Esophagus (tissue), 2 donors: ENCODE data around the gene UBA52. TPM values are rescaled to one million over a fixed set of nuclear protein-coding genes. Genes with fewer than 3 reads are reported as not detected.

Experiments
- H3K27ac ChIP-seq, 2 donors: one replicate each; pipeline ENCODE4 v1.5.1; 2013; ENCODE audit warnings: low read depth in 2 of 2, mild to moderate bottlenecking in 2 of 2, inconsistent platforms in 1 of 2, low read length in 1 of 2, moderate library complexity in 1 of 2
- H3K27me3 ChIP-seq, 2 donors: one replicate each; pipeline ENCODE4 v1.6.1; 2013; ENCODE audit warnings: low read length in 2 of 2, control low read depth in 1 of 2, mild to moderate bottlenecking in 1 of 2; ENCODE audit not compliant: insufficient read depth in 2 of 2, control insufficient read depth in 1 of 2
- H3K36me3 ChIP-seq, 2 donors: one replicate each; pipeline ENCODE4 v1.6.1; 2013; ENCODE audit warnings: low read length in 1 of 2; ENCODE audit not compliant: control insufficient read depth in 2 of 2, insufficient read depth in 2 of 2
- H3K4me1 ChIP-seq, 2 donors: one replicate each; pipeline ENCODE4 v1.6.1; 2013; ENCODE audit warnings: low read length in 1 of 2; ENCODE audit not compliant: control insufficient read depth in 2 of 2, insufficient read depth in 2 of 2
- H3K4me3 ChIP-seq, 2 donors: one replicate each; pipeline ENCODE4 v1.5.1; 2013; ENCODE audit warnings: low read length in 2 of 2, mild to moderate bottlenecking in 2 of 2, low read depth in 1 of 2, moderate library complexity in 1 of 2
- H3K9me3 ChIP-seq, 2 donors: one replicate each; pipeline ENCODE4 v1.6.1; 2013; ENCODE audit warnings: mild to moderate bottlenecking in 2 of 2, low read depth in 1 of 2, low read length in 1 of 2, moderate library complexity in 1 of 2; ENCODE audit not compliant: control insufficient read depth in 2 of 2, insufficient read depth in 1 of 2
- WGBS, 2 donors: extraction: QIAGEN DNeasy Blood & Tissue Kit; methylation state at CpG; one replicate each; pipeline ENCODE4 v1.1.7; 2013; 5-methylcytosine and 5-hydroxymethylcytosine counted together
- polyA plus RNA-seq, 2 donors: library from polyadenylated mRNA; stranded (reverse); fragments of 200-250 nt; gene quantifications; one replicate each; pipeline ENCODE4 v1.2.3, GENCODE V29; 2013
- donor health status: healthy with polysubstance abuse.
- donor health status: Bipolar disorder and iron deficiency.

UBA52 gene
- polyA plus RNA-seq, 2 donors: 709 to 1,325 TPM

DNA sequence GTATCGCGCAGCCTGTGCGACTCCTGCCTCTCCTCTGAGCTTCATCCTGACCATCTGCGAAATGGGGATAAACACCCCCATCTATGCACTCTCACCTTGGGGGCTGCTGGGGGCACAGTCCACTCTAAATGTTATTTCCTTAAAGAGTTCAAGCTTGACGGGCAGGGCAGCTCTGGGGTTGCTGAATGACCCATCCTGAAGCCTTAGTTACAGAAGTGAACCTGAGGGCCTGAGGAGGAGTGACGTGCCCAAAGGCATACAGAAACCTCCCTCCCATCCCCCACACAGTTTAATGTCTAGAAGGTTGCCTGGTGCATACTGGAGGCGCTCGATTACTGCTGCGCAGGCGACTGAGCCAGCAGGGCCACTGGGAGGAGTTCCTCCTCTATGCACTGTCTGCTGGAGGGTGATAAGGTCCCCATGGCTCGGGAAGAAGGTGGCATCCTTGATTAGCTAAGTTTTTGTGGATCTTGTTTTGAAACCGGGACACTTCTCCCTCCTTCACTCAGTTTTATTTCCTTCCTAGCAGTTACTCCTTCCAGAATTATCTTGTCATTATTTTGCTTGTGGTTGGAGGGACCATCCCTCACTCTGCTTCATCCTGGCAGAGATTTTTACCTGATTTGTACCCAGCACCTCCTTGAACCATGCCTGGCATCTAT, 27.7 kb upstream of the UBA52 start:
- Histone ChIP-seq H3K36me3 (peaks cover 0 to 18% of the 10 kb centered on the region in 2 donors), H3K27me3 (no peaks in the 10 kb centered on the region), H3K9me3 (no peaks in the 10 kb centered on the region), H3K4me1 (peaks cover 0 to 2% of the 10 kb centered on the region in 2 donors), H3K4me3 (peak overlapping the region; percentile 28 to 90), H3K27ac (peak overlapping the region; percentile 65 to 92)
- WGBS, 2 donors: 11 to 12% methylated on average over 12 of the region's 12 CpGs

DNA sequence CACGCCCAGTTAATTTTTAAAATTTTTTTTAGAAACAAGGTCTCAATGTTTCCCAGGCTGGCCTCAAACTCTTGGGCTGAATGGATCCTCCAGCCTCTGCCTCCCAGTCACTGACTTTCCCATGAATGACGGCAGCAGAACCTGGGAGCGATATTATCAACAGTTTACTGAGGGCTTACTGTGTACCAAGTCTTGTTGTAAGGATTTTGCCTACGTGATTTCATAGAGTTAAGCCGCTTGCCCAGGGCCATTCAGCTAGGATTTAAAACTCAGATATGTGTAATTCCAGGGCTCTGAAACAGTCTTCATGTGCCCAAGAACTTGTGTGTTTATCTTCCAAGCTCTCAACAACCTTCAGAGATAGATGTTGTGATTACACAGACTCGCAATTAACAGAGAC, 20.0 kb upstream of the UBA52 start:
- Histone ChIP-seq H3K4me3 (no peak overlapping the region), H3K36me3 (no peaks in the 10 kb centered on the region), H3K4me1 (no peaks in the 10 kb centered on the region), H3K27ac (no peak overlapping the region), H3K9me3 (no peaks in the 10 kb centered on the region), H3K27me3 (no peaks in the 10 kb centered on the region)
- 53 to 58% methylated on average over 6 of the region's 6 CpGs for WGBS, 2 donors

DNA sequence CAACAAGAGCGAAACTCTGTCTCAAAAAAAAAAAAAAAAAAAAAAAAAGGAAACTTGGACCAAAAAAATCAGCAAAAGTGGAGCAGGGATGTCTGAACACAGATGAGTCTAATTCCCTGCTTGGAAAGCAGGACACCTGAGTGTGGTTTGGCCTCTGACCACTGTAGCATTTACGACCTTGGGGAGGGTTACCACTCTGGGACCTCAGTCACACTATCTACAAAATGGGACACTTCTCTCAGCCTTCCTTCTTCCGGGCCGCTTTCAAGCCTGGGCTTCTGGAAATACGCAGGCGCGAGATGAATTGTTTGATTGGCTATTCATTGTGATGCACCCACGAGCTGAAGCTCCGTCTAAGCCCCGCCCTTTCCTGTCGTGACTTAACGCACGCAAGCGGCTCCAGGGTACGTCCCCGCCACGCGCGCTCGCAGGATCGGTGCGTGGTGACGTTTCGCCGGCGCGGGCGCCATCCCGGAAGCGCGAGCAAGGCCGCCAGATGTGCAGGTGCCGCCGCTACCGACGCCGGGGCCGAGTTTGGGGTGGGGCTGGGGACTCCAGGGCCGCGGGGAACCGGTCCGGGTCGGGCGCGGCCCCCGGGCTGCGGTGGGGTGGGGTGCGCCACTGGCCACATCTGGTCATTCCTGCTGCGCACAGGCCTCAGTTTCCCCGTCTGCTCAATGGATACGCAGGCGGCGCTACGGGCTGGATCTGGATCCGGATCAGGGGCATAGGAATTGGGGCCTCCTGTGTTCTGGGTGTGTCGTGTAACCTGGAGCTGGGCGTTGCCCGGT, 14.1 kb upstream of the UBA52 start, which contains the start of gene KXD1:
TSS of gene KXD1 (plus strand) at position 460 of the 791 bp plus-strand sequence. CDS start 4,187 bp downstream, outside the sequence.
- Histone ChIP-seq H3K27ac (peak within 1 kb of the TSS; percentile 89 to 99), H3K36me3 (peaks cover 0 to 3% of the 10 kb centered on the region in 2 donors), H3K4me1 (no peaks in the 10 kb centered on the region), H3K9me3 (no peaks in the 10 kb centered on the region), H3K4me3 (peak within 1 kb of the TSS; percentile 70 to 94), H3K27me3 (no peaks in the 10 kb centered on the region)
- WGBS, 2 donors: 1% methylated on average over 58 of the region's 58 CpGs

DNA sequence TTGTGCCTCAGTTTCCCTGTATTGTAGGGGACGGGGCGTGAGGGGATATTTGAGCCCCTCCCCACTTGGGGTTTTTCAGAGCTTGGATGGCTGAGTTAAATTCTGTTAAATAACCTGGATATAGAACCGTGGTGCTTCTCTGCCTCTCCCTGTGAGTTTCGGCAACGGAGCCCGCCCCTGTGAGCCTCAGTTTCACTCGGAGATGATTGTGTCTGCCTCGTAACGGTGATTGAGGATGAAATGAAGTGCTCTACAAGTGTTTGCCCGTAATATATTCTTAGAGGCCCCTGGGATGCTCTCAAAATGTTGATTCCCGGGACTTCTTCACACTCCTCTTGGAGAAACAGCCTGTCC, 13.5 kb upstream of the UBA52 start:
- WGBS, 2 donors: 2 to 3% methylated on average over 11 of the region's 11 CpGs
- Histone ChIP-seq H3K4me1 (no peaks in the 10 kb centered on the region), H3K36me3 (peaks cover 0 to 3% of the 10 kb centered on the region in 2 donors), H3K4me3 (peak overlapping the region; percentile 70 to 94), H3K9me3 (no peaks in the 10 kb centered on the region), H3K27ac (peak overlapping the region; percentile 89 to 99), H3K27me3 (no peaks in the 10 kb centered on the region)

DNA sequence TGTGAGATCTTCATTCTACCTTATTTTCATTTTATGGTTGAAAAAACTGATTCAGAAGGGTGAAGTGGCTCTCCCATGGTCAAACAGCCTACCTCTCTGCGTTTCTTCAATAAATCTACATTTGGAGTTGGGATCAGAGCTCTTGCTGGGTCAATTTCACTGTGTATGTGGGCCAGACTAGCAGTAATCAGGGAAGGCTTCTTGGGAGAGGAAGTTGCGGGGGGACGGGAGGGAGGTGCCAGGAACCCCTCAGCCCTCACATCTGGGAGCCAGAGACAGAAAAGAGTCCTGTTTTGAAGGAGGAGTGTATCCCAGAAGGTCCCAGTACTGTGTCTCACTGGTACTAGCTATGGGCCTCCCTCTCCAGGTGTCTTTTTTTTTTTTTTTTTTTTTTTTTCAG, 13.1 kb upstream of the UBA52 start:
- H3K27me3 ChIP-seq: no peaks in the 10 kb centered on the region
- no peaks in the 10 kb centered on the region for H3K9me3 ChIP-seq
- H3K36me3 ChIP-seq: peaks cover 0 to 3% of the 10 kb centered on the region in 2 donors
- no peaks in the 10 kb centered on the region for H3K4me1 ChIP-seq
- H3K27ac ChIP-seq: peak overlapping the region; percentile 89 to 99
- H3K4me3 ChIP-seq: peak overlapping the region in 1 of 2 donors; percentile 94
- 43 to 57% methylated on average over 3 of the region's 3 CpGs for WGBS, 2 donors

DNA sequence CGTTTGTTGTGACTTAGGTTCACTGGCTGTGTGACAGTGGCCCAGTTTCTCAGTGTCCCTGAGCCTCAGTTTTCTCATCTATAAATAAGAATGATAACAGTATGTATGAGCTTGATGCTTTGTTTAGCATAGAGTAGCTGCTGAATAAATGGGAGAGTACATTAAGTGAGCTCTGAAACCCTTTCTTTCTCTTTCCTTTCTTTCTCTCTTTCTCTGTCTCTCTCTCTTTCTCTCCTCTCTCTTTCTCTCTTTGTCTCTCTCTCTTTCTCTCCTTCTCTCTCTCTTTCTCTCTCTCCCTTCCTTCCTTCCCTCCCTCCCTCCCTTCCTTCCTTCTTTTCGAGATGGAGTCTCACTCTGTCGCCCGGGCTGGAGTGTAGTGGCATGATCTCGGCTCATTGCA, 12.0 kb upstream of the UBA52 start:
- H3K27ac ChIP-seq: no peak overlapping the region
- H3K36me3 ChIP-seq: peaks cover 0 to 6% of the 10 kb centered on the region in 2 donors
- no peak overlapping the region for H3K4me3 ChIP-seq
- WGBS, 2 donors: 60 to 70% methylated on average over 5 of the region's 5 CpGs
- H3K4me1 ChIP-seq: no peaks in the 10 kb centered on the region
- no peaks in the 10 kb centered on the region for H3K9me3 ChIP-seq
- H3K27me3 ChIP-seq: no peaks in the 10 kb centered on the region

DNA sequence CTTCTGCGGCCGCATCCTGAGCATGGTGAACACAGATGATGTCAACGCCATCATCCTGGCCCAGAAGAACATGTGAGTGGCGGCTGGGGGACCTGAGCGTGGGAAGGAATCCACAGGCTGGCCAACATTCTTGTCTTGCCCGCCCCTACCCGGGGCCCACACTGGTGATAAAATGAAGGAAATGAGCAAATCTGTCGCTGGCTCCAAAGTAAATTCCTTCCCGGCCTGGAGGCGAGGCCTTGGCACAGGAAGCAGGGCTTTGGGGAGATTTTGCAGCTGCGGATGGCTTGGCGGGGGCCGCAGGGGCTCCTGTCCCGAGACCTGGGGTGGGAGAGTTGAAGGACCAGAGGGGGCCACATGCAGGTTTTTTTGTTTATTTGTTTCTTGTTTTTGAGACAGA, 9.6 kb upstream of the UBA52 start:
- H3K27ac ChIP-seq: no peak overlapping the region

DNA sequence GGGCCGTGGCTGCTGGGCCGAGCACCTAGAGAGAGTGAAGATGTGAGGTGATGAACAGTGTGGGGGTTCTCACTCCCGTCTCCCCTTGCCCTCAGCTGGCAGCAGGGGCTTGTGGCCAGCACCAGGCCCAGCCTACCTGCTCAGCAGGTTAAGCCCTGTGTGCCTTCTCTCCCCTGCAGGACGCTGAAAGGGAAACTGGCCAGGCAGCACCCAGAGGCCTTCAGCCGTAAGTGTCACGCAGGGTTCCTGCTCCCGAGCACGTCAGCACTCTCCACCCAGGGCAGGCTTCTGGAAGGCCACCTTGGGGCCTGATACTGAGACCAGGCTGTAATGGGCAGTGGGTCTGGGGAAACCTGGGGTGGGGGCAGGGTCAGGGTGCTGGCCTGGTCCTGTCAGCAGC, 4.7 kb upstream of the UBA52 start:
- 94 to 95% methylated on average over 7 to 8 of the region's 8 CpGs for WGBS, 2 donors
- peaks cover 9 to 29% of the 10 kb centered on the region in 2 donors for H3K36me3 ChIP-seq

More for the DNA sequence above, 9.6 kb upstream of the UBA52 start:
- Histone ChIP-seq H3K4me3 (no peak overlapping the region), H3K9me3 (no peaks in the 10 kb centered on the region), H3K36me3 (peaks cover 5 to 17% of the 10 kb centered on the region in 2 donors), H3K4me1 (no peaks in the 10 kb centered on the region), H3K27me3 (no peaks in the 10 kb centered on the region)
- 69% methylated on average over 14 of the region's 14 CpGs for WGBS, 2 donors

DNA sequence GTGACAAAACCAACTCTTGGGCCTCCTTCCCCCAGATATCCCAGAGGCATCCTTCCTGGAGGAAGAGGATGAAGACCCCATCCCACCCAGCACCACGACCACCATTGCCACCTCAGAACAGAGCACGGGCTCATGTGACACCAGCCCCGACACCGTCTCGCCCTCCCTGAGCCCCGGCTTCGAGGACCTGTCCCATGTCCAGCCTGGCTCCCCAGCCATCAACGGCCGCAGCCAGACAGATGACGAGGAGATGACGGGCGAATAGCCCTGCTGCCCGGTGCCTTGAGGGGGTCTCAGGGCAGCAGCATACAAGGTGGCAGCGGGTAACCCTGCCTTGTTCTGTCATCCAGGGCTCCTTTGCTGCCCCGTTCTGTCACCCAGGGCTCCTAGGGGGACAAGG, 3.3 kb upstream of the UBA52 start:
- 90 to 93% methylated on average over 15 of the region's 15 CpGs for WGBS, 2 donors
- H3K4me3 ChIP-seq: no peak overlapping the region
- H3K36me3 ChIP-seq: peaks cover 9 to 31% of the 10 kb centered on the region in 2 donors
- H3K9me3 ChIP-seq: no peaks in the 10 kb centered on the region
- H3K4me1 ChIP-seq: peaks cover 3 to 9% of the 10 kb centered on the region in 2 donors
- H3K27me3 ChIP-seq: no peaks in the 10 kb centered on the region
- H3K27ac ChIP-seq: no peak overlapping the region

More for the DNA sequence above, 4.7 kb upstream of the UBA52 start:
- no peak overlapping the region for H3K27ac ChIP-seq
- H3K4me1 ChIP-seq: no peaks in the 10 kb centered on the region
- H3K27me3 ChIP-seq: no peaks in the 10 kb centered on the region
- no peak overlapping the region for H3K4me3 ChIP-seq
- H3K9me3 ChIP-seq: no peaks in the 10 kb centered on the region
